ENCODE data around the gene CCDC83. TPM values are rescaled to one million over a fixed set of nuclear protein-coding genes. Genes with fewer than 3 reads are reported as not detected.

Gene CCDC83
- total RNA-seq, 1 donor from 2014 or later, result not detected

DNA sequence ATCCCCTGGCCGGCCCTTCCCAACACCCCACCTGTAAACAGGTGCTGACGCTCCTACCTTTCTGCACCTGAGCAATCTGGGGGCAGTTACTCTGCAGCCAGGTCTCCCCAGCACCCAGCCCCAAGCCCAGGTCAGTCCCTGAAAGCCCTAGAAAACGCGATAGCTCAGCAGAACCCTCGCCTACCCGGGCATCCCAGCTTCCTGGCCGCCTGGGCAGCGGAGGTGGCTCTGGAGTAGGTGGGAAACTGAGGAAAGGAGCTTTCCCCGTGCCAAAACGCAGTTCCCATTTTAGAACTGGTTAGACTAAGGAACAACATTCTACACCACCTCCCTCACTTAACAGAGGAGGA, 44.7 kb upstream of the CCDC83 start:
- peak overlapping the region; percentile 89 for H3K4me3 Mint-ChIP-seq
- DNase-seq (ENCODE audit: extremely low spot score, unreplicated experiment), result no peak

DNA sequence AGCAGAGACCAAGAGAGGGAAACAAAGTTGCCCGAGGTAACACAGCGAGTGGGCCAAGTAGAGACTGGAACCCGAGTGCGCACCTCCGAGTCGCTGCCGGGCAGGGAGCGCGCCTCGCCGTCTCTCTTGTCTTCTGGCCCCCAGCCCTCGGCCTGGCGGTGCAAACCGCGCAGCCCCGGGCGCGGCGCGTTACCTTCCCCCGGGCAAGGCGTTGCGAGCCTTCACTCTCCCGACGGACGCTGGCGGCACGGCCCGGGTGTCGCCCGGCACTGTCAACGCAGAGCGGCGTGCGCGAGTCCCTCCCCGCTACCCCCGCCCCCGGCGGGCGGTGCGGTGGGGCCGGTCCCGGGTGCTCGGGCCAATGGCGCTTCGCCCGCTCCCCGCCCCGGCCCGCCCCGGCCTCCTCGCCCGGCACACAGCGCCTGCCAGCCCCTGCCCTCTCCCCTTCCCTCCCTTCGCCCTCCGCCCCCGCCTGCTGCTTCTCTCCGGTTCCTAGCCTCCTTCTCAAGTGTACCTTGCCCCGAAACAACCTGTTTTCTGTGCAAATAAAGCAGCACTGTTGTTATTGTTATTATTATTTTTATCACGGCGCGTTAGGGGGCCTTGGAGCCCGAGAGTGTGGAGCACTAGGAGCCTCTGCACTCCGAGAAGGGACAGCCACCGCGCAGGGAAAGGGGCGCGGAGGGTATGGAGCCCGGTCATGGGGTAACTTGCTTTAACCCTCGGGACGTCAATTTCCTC, 44.1 kb upstream of the CCDC83 start, which contains the start of gene SYTL2:
SYTL2 (minus strand) TSS at position 271 of the 741 bp plus-strand sequence. CDS start 53,416 bp downstream, outside the sequence.
- TF ChIP-seq, protein P1, sequence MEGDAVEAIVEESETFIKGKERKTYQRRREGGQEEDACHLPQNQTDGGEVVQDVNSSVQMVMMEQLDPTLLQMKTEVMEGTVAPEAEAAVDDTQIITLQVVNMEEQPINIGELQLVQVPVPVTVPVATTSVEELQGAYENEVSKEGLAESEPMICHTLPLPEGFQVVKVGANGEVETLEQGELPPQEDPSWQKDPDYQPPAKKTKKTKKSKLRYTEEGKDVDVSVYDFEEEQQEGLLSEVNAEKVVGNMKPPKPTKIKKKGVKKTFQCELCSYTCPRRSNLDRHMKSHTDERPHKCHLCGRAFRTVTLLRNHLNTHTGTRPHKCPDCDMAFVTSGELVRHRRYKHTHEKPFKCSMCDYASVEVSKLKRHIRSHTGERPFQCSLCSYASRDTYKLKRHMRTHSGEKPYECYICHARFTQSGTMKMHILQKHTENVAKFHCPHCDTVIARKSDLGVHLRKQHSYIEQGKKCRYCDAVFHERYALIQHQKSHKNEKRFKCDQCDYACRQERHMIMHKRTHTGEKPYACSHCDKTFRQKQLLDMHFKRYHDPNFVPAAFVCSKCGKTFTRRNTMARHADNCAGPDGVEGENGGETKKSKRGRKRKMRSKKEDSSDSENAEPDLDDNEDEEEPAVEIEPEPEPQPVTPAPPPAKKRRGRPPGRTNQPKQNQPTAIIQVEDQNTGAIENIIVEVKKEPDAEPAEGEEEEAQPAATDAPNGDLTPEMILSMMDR (conservative IDR thresholded peaks at IDR 0.05), result peak; percentile 21
- peaks cover 22% of the 10 kb centered on the region for H3K4me1 Mint-ChIP-seq (ENCODE audit: unreplicated experiment)
- peak within 1 kb of the TSS; percentile 89 for H3K4me3 Mint-ChIP-seq
- H3K27ac Mint-ChIP-seq, result peak within 1 kb of the TSS; percentile 72
- no peaks in the 10 kb centered on the region for H3K9me3 Mint-ChIP-seq
- peak; percentile 78 for DNase-seq (ENCODE audit: extremely low spot score, unreplicated experiment)
- H3K27me3 Mint-ChIP-seq, result peaks cover 21% of the 10 kb centered on the region
- no peaks in the 10 kb centered on the region for H3K36me3 Mint-ChIP-seq

More for the DNA sequence above, 44.7 kb upstream of the CCDC83 start:
- TF ChIP-seq, protein P1 (conservative IDR thresholded peaks at IDR 0.05), result no peak
- peaks cover 22% of the 10 kb centered on the region for H3K4me1 Mint-ChIP-seq (ENCODE audit: unreplicated experiment)
- peaks cover 21% of the 10 kb centered on the region for H3K27me3 Mint-ChIP-seq
- no peaks in the 10 kb centered on the region for H3K9me3 Mint-ChIP-seq
- H3K36me3 Mint-ChIP-seq, result no peaks in the 10 kb centered on the region
- peak overlapping the region; percentile 72 for H3K27ac Mint-ChIP-seq

DNA sequence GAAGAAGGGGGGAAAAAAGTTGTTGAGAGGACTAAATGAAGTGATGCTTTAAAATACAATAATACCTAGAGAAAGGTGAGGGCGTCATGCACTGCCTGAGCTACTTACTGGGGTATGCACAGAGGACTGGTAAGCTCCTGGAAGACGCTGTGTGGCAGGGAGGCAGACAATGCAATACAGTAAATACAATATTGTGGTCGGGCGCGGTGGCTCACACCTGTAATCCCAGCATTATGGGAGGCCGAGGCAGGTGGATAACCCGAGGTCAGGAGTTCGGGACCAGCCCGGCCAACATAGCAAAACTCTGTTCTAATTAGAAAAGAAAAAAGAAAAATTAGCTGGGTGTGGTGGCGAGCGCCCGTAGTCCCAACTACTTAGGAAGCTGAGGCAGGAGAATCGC, 43.6 kb upstream of the CCDC83 start:
- peaks cover 21% of the 10 kb centered on the region for H3K27me3 Mint-ChIP-seq

DNA sequence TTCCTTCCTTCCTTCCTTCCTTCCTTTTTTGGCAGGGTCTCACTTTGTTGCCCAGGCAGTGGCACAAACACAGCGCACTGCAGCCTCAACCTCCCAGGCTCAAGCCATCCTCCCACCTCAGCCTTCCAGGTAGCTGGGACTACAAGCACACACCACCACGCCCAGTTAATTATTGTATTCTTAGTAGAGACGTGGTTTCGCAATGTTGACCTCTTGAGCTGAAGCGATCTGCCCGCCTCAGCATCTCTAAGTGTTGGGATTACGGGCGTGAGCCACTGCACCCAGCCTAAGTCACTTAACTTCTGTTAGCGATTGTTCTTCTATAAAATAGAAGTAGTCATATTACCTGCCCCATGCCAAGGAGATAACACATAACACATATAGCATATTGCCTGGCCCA, 41.5 kb upstream of the CCDC83 start:
- Mint-ChIP-seq H3K27me3 (peaks cover 21% of the 10 kb centered on the region), H3K36me3 (no peaks in the 10 kb centered on the region), H3K4me3 (no peak overlapping the region), H3K9me3 (no peaks in the 10 kb centered on the region), H3K27ac (no peak overlapping the region), H3K4me1 (ENCODE audit: unreplicated experiment) (peaks cover 22% of the 10 kb centered on the region)
- DNase-seq (ENCODE audit: extremely low spot score, unreplicated experiment), result no peak
- TF ChIP-seq, protein P1 (conservative IDR thresholded peaks at IDR 0.05), result no peak

More for the DNA sequence above, 43.6 kb upstream of the CCDC83 start:
- peaks cover 22% of the 10 kb centered on the region for H3K4me1 Mint-ChIP-seq (ENCODE audit: unreplicated experiment)
- TF ChIP-seq, protein P1 (conservative IDR thresholded peaks at IDR 0.05), result no peak
- no peak overlapping the region for H3K27ac Mint-ChIP-seq
- no peaks in the 10 kb centered on the region for H3K36me3 Mint-ChIP-seq
- H3K4me3 Mint-ChIP-seq, result peak overlapping the region; percentile 87
- H3K9me3 Mint-ChIP-seq, result no peaks in the 10 kb centered on the region
- DNase-seq (ENCODE audit: extremely low spot score, unreplicated experiment), result no peak

DNA sequence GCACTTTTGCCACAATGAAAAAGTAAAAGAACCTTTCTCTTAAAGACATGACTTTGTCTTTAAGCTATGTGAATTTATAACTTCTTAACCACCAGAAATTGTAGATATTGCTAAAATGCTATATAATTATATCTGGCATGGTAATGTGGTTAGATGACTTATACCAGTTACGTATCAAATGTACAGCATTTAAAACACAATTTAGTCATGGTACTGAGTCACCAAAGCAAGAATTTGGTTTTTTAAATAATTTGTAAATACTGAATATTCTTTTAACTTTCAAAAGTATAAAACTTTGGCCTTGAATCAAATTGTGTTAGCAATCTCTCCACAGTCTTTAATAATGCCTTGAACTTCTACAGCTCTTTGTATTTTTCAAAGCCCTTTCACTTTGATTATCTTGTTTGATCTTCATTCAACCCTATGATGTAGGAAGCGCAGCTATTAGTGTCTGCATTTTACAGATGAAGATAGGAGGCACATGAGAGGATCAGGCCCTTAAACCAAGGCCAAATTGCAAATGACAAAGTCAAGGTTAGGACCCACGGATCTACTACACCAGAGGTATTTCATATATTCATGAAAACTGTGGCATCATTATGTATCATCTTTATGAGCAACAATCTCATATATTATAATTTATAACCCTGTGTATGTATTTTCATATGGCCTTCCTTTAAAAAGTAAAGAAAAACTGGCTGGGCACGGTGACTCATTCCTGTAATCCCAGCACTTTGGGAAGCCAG, 39.8 kb upstream of the CCDC83 start:
- Mint-ChIP-seq H3K4me1 (ENCODE audit: unreplicated experiment) (peaks cover 5% of the 10 kb centered on the region), H3K4me3 (no peak overlapping the region), H3K27me3 (peaks cover 14% of the 10 kb centered on the region), H3K9me3 (no peaks in the 10 kb centered on the region), H3K27ac (no peak overlapping the region), H3K36me3 (no peaks in the 10 kb centered on the region)
- DNase-seq (ENCODE audit: extremely low spot score, unreplicated experiment), result no peak
- TF ChIP-seq, protein P1 (conservative IDR thresholded peaks at IDR 0.05), result no peak

Measured in type B pancreatic cell (in vitro differentiated cells).